HG03521 (cell line): ENCODE measurements around the gene ZNF783.
"Not testable (repeated sequence)": the region's sequence is repeated elsewhere in the genome, so short reads cannot be mapped to it uniquely, and the experiment has no call there.

Experiments
- ATAC-seq: cut with Tn5 transposase; IDR thresholded peaks from one replicate; pipeline ENCODE4 v1.9.1; 2021; ENCODE audit warnings: mild to moderate bottlenecking, moderate library complexity; ENCODE audit not compliant: unreplicated experiment

ZNF783 gene

DNA sequence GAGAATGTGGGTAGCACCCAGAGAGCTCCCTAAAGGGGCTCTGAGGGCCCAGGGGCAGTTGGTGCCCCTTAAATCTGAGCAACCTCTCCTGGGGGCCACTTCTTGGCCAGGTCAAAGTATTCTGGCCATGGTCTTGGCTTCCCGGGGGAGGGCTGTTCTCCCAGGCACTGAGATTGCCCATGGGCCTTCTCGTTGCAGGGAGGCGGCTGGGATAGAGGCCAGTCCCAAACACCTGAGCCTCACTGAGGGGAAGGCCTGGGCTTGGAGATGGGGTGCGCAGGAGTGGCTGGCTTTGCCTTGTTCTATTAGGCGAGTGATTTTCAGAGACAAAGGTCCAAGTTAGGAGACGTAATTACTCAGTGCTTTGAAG is 33.5 kb downstream of the ZNF783 start:
- no peak for ATAC-seq

DNA sequence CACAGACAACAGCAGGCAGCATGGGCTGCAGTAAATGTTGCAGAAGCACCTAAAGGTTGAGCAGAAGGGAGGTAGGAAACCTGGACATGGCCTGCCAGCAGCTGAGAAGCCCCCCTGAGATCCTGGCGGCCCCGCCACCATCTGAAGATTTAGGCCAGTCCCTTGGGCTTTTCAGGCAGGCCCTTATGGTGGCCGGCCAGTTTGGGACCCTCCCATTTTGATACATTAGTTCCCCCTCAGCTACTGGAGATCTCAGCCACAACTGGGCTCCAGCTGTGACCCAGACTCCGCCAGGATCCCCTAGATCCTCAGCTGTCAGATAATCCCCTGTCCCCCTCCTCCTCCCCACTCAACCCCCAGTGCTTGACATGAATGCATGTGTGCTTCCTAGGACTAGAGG is 34.4 kb downstream of the ZNF783 start:
- ATAC-seq = no peak

DNA sequence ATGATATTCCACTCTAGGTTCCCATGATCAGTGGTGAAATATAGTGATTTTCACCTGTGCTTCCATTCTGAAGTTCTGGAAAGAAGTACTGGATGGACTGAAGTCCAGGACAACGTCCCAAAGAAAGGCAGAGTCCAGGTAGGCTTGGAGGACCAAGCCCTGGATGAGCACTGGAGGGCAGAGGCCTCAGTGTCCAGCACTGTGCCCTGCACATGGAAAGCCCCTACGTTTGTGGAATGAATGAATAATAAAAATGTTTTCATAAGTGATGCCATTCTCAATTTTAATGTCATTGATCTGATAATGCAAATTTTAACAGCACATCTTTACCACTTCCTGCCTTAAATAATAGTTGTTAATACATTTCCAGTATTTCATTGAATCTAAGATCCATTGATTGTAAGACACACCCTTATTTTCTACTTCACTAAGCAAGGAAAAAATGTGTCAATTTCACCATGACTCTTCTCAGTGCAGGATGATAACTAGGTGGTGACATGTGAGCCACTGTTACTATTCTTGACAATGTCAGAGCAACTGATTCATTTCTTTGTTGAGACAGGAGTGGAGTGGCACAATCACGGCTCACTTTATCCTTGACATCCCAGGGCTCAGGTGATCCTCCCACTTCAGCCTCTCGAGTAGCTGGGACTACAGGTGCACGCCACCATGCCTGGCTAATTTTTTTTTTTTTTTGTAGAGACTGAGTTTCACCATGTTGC is 35.2 kb downstream of the ZNF783 start:
- ATAC-seq = no peak

GRCh38 chr7:149300620-149301285 is 38.8 kb downstream of the ZNF783 start:
- ATAC-seq = no peak

GRCh38 chr7:149302222-149302621 is 40.2 kb downstream of the ZNF783 start:
- ATAC-seq = no peak

- ATAC-seq = no peak
These were observed 40.9 kb downstream of the ZNF783 start for GRCh38 chr7:149302865-149303264.

DNA sequence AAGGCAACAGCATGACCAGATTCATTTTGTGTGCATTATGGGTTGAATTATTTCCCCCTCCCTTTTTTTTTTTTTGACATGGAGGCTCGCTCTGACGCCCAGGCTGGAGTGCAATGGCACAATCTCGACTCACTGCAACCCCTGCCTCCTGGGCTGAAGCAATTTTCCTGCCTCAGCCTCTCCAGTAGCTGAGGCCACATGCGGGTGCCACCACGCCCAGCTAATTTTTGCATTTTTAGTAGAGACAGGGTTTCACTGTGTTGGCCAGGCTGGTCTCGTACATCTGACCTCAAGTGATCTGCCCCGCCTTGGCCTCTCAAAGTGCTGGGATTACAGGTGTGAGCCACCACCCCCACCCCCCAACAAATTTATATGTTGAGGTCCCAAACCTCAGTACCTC is 42.0 kb downstream of the ZNF783 start:
- ATAC-seq = no peak

DNA sequence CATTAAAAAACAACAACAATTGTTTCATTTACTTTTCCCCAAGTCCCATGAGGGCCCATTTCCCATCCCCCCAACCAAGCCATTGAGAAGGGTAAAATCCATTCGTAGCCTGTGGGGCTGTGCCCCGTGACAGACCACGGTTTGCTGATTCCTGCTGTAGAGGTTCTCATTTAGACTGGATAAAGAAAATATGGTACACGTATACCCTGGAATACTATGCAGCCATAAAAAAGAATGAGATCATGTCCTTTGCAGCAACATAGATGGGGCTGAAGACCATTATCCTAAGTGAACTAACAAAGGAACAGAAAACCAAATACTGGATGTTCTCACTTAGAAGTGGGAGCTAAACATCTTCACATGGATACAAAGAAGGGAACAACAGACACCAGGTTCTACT is 44.9 kb downstream of the ZNF783 start:
- no peak for ATAC-seq

- no peak for ATAC-seq
These were observed 45.9 kb downstream of the ZNF783 start for GRCh38 chr7:149307775-149308501.

DNA sequence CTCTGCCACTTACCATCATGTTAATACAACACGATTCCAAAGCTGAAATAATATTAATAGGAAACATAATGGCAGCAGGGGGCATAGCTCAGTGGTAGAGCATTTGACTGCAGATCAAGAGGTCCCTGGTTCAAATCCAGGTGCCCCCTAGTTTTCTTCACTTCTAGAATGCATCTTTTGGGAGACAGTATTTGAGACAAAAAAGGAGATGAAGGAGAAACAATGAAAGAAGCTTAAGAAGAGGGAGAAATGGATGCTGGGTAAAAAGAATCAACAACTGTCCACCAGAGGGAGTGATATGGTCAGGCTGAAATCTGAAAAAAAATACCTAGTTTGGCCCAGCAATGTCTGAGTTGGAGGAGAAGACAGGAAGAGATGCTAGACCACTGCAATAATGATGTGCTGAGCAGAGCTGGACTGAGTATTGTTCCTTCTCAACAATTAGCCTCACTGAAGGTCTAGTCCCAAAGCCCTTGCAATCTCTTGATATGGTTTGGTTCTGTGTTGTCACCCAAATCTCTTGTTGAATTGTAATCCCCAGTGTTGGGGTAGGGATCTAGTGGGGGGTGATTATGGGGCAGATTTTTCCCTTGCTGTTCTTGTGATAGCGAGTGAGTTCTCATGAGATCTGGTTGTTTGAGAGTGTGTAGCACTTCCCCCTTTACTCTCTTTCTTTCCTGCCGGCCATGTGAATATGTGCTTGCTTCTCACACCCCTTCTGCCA is 48.3 kb downstream of the ZNF783 start:
- no peak for ATAC-seq

- ATAC-seq = no peak
These were observed 49.1 kb downstream of the ZNF783 start for GRCh38 chr7:149310990-149311573.

GRCh38 chr7:149313981-149314380 is 52.0 kb downstream of the ZNF783 start:
- ATAC-seq = no peak

DNA sequence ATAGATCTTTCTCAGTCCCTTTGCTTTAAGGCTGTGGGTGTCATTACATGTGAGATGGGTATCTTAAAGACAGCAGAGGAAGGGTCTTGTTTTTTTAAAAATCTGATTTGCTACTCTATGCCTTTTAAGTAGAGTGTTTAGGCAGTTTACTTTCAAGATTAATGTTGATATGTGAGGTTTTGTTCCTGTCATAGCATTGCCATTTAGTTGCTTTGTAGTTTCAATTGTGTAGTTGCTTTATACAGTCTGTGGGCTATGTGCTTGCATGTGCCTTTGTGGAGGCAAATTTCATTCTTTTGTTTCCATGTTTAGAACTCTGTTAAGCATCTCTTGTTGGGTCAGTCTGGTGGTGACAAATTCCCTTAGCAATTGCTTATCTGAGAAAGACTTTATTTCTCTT is 54.6 kb downstream of the ZNF783 start:
- no peak for ATAC-seq

DNA sequence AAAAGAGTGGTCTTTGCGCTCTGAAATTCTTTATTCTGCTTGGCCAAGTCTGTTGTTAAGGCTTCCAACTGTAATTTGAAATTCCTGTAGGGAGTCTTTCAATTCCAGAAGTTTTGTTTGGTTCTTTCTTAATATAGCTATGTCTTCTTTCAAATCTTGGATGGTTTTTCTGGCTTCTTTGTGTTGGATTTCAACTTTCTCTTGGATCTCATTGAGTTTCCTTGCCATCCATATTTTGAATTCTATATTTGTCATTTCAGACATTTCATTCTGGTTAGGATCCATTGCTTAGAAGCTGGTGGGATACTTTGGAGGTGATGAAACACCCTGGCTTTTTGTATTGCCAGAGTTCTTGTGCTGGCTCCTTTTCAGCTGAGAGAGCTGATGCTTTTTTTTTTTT is 55.5 kb downstream of the ZNF783 start:
- ATAC-seq = no peak

GRCh38 chr7:149317986-149318672 is 56.1 kb downstream of the ZNF783 start:
- ATAC-seq = no peak

DNA sequence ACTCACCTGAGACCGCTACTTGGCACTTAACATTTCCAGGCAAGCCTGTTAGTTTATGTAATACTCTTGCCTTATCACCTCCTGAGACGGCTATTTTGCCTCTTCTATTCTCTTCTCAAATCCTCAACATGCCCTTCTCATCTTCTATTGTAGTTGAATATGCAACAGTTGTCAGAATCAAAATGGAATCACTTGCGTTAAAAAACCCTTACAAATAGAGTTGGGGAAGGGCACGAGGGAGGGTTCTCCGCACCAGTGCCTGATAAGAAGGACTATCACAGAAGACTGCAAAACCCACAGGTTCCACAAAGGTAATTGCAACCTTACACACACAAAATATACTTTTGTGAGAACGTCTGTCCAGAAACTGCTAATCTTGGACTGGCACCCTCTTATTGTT is 57.4 kb downstream of the ZNF783 start:
- ATAC-seq = no peak

DNA sequence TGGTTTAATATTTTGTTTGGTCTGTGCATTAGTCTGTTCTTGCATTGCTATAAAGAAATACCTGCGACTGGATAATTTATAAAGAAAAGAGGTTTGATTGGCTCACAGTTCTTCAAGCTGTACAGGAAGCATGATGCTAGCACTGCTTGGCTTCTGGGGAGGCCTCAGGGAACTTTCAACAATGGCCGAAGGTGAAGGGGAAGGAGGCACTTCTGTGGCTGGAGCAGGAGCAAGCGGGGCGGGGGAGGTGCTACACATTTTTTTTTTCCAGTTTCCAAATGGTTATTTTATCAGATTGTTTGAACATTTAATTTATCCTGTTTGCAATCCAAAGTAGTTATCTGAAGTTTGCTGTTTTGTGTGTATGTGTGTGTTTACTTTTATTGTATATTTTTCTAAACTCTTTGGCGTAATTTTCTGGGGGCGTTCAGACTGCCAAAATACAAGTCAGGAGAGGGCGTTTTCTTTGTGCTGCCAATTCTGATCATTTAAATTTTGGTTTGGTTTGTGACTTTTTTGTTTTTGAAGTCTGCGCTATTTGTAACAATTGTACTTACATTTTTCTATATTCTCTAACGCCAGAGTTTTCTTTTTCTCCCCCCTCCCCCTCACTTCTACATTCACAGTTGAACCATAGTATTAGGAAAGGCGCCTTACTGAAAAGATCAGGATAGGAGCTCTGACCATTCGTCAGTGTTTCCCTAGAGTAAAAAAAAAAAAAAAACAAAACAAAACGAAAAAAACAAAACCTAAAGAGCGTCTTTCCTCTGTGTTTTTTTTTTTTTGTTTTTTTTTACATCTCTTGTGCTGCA is 58.5 kb downstream of the ZNF783 start:
- ATAC-seq = no peak

DNA sequence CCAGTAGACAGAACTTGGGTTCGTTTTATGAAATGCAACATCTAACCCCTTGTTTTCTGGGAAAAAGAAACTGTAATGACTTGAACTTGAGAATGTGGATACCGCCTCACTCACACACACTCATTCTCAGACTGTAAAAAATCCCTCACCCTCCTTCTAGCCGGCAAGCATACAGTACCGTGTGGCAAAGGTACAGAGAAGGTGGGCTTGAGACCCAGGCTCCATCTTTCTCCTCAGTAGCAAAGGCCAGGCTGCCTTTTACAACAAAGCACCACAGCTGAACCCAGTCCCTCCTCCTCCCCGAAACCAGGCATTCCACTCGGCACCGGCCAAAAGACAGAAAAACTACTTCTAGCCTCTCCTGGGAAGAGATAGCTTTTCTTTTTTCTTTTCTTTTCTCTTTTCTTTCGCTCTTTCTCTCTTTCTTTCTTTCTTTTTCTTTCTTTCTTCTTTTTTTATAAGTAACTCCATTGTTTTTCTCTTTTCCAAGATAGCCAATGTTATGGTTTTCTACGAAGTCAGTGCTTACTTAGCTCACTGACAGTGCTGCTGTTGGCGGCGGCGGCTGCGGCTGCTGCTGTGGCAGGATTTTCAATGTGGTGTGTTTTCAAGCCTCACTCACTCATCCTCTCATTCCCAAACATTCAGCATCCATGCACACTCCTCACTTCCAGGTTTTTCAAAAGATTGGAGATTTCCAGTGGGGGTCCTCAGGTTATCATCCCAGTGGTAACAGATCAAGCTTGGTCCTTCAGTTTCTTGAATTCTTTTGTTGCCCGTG is 59.3 kb downstream of the ZNF783 start:
- not testable (repeated sequence) for ATAC-seq

GRCh38 chr7:149321978-149322541 is 60.1 kb downstream of the ZNF783 start:
- ATAC-seq = no peak
